Epithelial cell of proximal tubule (primary cell): Measurements from ENCODE around the gene REG4. TPM values are rescaled to one million over a fixed set of nuclear protein-coding genes. Genes with fewer than 3 reads are reported as not detected.

Source experiments
- DNase-seq: peaks from one replicate; pipeline ENCODE4 v3.0.0-alpha.2; 2011; ENCODE audit warnings: low read depth
- H3K4me3 ChIP-seq: 2 replicates; pipeline ENCODE4 v1.5.1; 2011; ENCODE audit warnings: low read depth, mild to moderate bottlenecking, low read length
- total RNA-seq: library from RNA; depleted of rRNA; stranded (reverse); fragments of >200 nt; gene quantifications from 2 replicates; pipeline ENCODE4 v1.2.3, GENCODE V29; 2015
- TF ChIP-seq, protein P1 (sequence below): conservative IDR thresholded peaks from 2 replicates; pipeline ENCODE4 v1.5.1; 2012; ENCODE audit warnings: low read depth, mild to moderate bottlenecking, low read length

The REG4 gene
- total RNA-seq, 1 donor from 2014 or later = not detected

DNA sequence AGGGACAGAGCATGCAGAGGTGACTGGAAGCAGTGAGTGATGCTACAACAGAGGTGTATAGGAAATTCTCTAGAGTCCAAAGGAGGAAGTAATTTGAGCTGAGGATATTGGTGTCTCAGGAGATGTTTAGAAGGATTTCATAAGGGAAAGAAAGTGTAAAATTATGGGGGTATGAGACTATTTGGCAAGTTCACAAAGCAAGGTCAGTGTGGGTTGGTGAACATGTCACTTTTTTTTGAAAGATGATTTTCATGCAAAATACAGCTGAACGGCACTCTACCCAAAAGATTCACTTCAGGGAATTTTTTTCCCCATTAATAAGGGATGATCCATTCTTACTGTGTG, 66.7 kb downstream of the REG4 start:
- TF ChIP-seq, protein P1, sequence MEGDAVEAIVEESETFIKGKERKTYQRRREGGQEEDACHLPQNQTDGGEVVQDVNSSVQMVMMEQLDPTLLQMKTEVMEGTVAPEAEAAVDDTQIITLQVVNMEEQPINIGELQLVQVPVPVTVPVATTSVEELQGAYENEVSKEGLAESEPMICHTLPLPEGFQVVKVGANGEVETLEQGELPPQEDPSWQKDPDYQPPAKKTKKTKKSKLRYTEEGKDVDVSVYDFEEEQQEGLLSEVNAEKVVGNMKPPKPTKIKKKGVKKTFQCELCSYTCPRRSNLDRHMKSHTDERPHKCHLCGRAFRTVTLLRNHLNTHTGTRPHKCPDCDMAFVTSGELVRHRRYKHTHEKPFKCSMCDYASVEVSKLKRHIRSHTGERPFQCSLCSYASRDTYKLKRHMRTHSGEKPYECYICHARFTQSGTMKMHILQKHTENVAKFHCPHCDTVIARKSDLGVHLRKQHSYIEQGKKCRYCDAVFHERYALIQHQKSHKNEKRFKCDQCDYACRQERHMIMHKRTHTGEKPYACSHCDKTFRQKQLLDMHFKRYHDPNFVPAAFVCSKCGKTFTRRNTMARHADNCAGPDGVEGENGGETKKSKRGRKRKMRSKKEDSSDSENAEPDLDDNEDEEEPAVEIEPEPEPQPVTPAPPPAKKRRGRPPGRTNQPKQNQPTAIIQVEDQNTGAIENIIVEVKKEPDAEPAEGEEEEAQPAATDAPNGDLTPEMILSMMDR = no peak
- no peak overlapping the region for H3K4me3 ChIP-seq
- no peak for DNase-seq

Other genes starting within 250 kb of the REG4 start
- gene ZNF697, start 163.2 kb downstream of the REG4 start, total RNA-seq = 5.7 and 6.8 TPM in 2 replicates
- 146 and 204 TPM in 2 replicates for gene PHGDH, start 99.5 kb downstream of the REG4 start, total RNA-seq
- gene HMGCS2, start 42.6 kb downstream of the REG4 start, total RNA-seq = not detected in 2 replicates
- gene ADAM30, start 85.1 kb upstream of the REG4 start, total RNA-seq = not detected in 2 replicates